Measurements from ENCODE around the gene SUCLG2.

The SUCLG2 gene

GRCh38 chr3:67376416-67376815 lies 278.0 kb downstream of the SUCLG2 start:
- Histone ChIP-seq H3K27me3 (ENCODE audit: control insufficient read depth in 1 of 2, insufficient read depth in 2 of 2, low read length in 2 of 2) (no peaks in the 10 kb centered on the region), H3K36me3 (ENCODE audit: control insufficient read depth in 2 of 2, insufficient read depth in 2 of 2, low read length in 2 of 2) (peaks cover 4% of the 10 kb centered on the region in 2 donors), H3K9ac (ENCODE audit: low read length in 2 of 2) (no peak overlapping the region), H3K27ac (ENCODE audit: low read length) (no peak overlapping the region), H3K4me1 (ENCODE audit: control insufficient read depth, insufficient read depth, low read length) (no peaks in the 10 kb centered on the region), H3K4me3 (ENCODE audit: low read length in 2 of 2) (no peak overlapping the region), H3K9me3 (ENCODE audit: control insufficient read depth in 2 of 2, low read length in 2 of 2) (no peaks in the 10 kb centered on the region)

- no peak overlapping the region for H3K4me3 ChIP-seq (ENCODE audit: low read length in 2 of 2)
Observed at GRCh38 chr3:67375976-67376375, 278.4 kb downstream of the SUCLG2 start.

GRCh38 chr3:67362686-67363085 lies 291.7 kb downstream of the SUCLG2 start:
- Histone ChIP-seq H3K27me3 (ENCODE audit: control insufficient read depth in 1 of 2, insufficient read depth in 2 of 2, low read length in 2 of 2) (no peaks in the 10 kb centered on the region), H3K27ac (ENCODE audit: low read length) (no peak overlapping the region), H3K9me3 (ENCODE audit: control insufficient read depth in 2 of 2, low read length in 2 of 2) (no peaks in the 10 kb centered on the region), H3K4me3 (ENCODE audit: low read length in 2 of 2) (no peak overlapping the region), H3K9ac (ENCODE audit: low read length in 2 of 2) (no peak overlapping the region), H3K36me3 (ENCODE audit: control insufficient read depth in 2 of 2, insufficient read depth in 2 of 2, low read length in 2 of 2) (no peaks in the 10 kb centered on the region), H3K4me1 (ENCODE audit: control insufficient read depth, insufficient read depth, low read length) (no peaks in the 10 kb centered on the region)

More at GRCh38 chr3:67375976-67376375, 278.4 kb downstream of the SUCLG2 start:
- H3K27ac ChIP-seq (ENCODE audit: low read length): no peak overlapping the region
- H3K9ac ChIP-seq (ENCODE audit: low read length in 2 of 2): no peak overlapping the region
- no peaks in the 10 kb centered on the region for H3K4me1 ChIP-seq (ENCODE audit: control insufficient read depth, insufficient read depth, low read length)
- H3K27me3 ChIP-seq (ENCODE audit: control insufficient read depth in 1 of 2, insufficient read depth in 2 of 2, low read length in 2 of 2): no peaks in the 10 kb centered on the region
- H3K9me3 ChIP-seq (ENCODE audit: control insufficient read depth in 2 of 2, low read length in 2 of 2): no peaks in the 10 kb centered on the region
- H3K36me3 ChIP-seq (ENCODE audit: control insufficient read depth in 2 of 2, insufficient read depth in 2 of 2, low read length in 2 of 2): peaks cover 4% of the 10 kb centered on the region in 2 donors

GRCh38 chr3:67361770-67362169 lies 292.6 kb downstream of the SUCLG2 start:
- Histone ChIP-seq H3K4me1 (ENCODE audit: control insufficient read depth, insufficient read depth, low read length) (no peaks in the 10 kb centered on the region), H3K4me3 (ENCODE audit: low read length in 2 of 2) (no peak overlapping the region), H3K27me3 (ENCODE audit: control insufficient read depth in 1 of 2, insufficient read depth in 2 of 2, low read length in 2 of 2) (no peaks in the 10 kb centered on the region), H3K27ac (ENCODE audit: low read length) (no peak overlapping the region), H3K36me3 (ENCODE audit: control insufficient read depth in 2 of 2, insufficient read depth in 2 of 2, low read length in 2 of 2) (no peaks in the 10 kb centered on the region), H3K9me3 (ENCODE audit: control insufficient read depth in 2 of 2, low read length in 2 of 2) (no peaks in the 10 kb centered on the region), H3K9ac (ENCODE audit: low read length in 2 of 2) (no peak overlapping the region)

- Histone ChIP-seq H3K27me3 (ENCODE audit: control insufficient read depth in 1 of 2, insufficient read depth in 2 of 2, low read length in 2 of 2) (no peaks in the 10 kb centered on the region), H3K27ac (ENCODE audit: low read length) (no peak overlapping the region), H3K9me3 (ENCODE audit: control insufficient read depth in 2 of 2, low read length in 2 of 2) (no peaks in the 10 kb centered on the region), H3K9ac (ENCODE audit: low read length in 2 of 2) (no peak overlapping the region), H3K4me3 (ENCODE audit: low read length in 2 of 2) (no peak overlapping the region), H3K36me3 (ENCODE audit: control insufficient read depth in 2 of 2, insufficient read depth in 2 of 2, low read length in 2 of 2) (no peaks in the 10 kb centered on the region), H3K4me1 (ENCODE audit: control insufficient read depth, insufficient read depth, low read length) (no peaks in the 10 kb centered on the region)
Observed at GRCh38 chr3:67361323-67361722, 293.1 kb downstream of the SUCLG2 start.

- Histone ChIP-seq H3K4me3 (ENCODE audit: low read length in 2 of 2) (no peak overlapping the region), H3K36me3 (ENCODE audit: control insufficient read depth in 2 of 2, insufficient read depth in 2 of 2, low read length in 2 of 2) (no peaks in the 10 kb centered on the region), H3K27me3 (ENCODE audit: control insufficient read depth in 1 of 2, insufficient read depth in 2 of 2, low read length in 2 of 2) (no peaks in the 10 kb centered on the region), H3K4me1 (ENCODE audit: control insufficient read depth, insufficient read depth, low read length) (no peaks in the 10 kb centered on the region), H3K27ac (ENCODE audit: low read length) (no peak overlapping the region), H3K9me3 (ENCODE audit: control insufficient read depth in 2 of 2, low read length in 2 of 2) (no peaks in the 10 kb centered on the region), H3K9ac (ENCODE audit: low read length in 2 of 2) (no peak overlapping the region)
Observed at GRCh38 chr3:67357610-67358458, 296.6 kb downstream of the SUCLG2 start.

GRCh38 chr3:67349551-67350174 lies 304.7 kb downstream of the SUCLG2 start:
- Histone ChIP-seq H3K27ac (ENCODE audit: low read length) (no peak overlapping the region), H3K4me1 (ENCODE audit: control insufficient read depth, insufficient read depth, low read length) (no peaks in the 10 kb centered on the region), H3K27me3 (ENCODE audit: control insufficient read depth in 1 of 2, insufficient read depth in 2 of 2, low read length in 2 of 2) (no peaks in the 10 kb centered on the region), H3K9me3 (ENCODE audit: control insufficient read depth in 2 of 2, low read length in 2 of 2) (no peaks in the 10 kb centered on the region), H3K9ac (ENCODE audit: low read length in 2 of 2) (no peak overlapping the region), H3K4me3 (ENCODE audit: low read length in 2 of 2) (no peak overlapping the region), H3K36me3 (ENCODE audit: control insufficient read depth in 2 of 2, insufficient read depth in 2 of 2, low read length in 2 of 2) (no peaks in the 10 kb centered on the region)

GRCh38 chr3:67346081-67346480 lies 308.3 kb downstream of the SUCLG2 start:
- Histone ChIP-seq H3K4me3 (ENCODE audit: low read length in 2 of 2) (no peak overlapping the region), H3K4me1 (ENCODE audit: control insufficient read depth, insufficient read depth, low read length) (no peaks in the 10 kb centered on the region), H3K27ac (ENCODE audit: low read length) (no peak overlapping the region), H3K9ac (ENCODE audit: low read length in 2 of 2) (no peak overlapping the region), H3K36me3 (ENCODE audit: control insufficient read depth in 2 of 2, insufficient read depth in 2 of 2, low read length in 2 of 2) (no peaks in the 10 kb centered on the region), H3K9me3 (ENCODE audit: control insufficient read depth in 2 of 2, low read length in 2 of 2) (no peaks in the 10 kb centered on the region), H3K27me3 (ENCODE audit: control insufficient read depth in 1 of 2, insufficient read depth in 2 of 2, low read length in 2 of 2) (no peaks in the 10 kb centered on the region)

- Histone ChIP-seq H3K4me3 (ENCODE audit: low read length in 2 of 2) (no peak overlapping the region), H3K9ac (ENCODE audit: low read length in 2 of 2) (no peak overlapping the region), H3K36me3 (ENCODE audit: control insufficient read depth in 2 of 2, insufficient read depth in 2 of 2, low read length in 2 of 2) (no peaks in the 10 kb centered on the region)
Observed at GRCh38 chr3:67335813-67336212, 318.6 kb downstream of the SUCLG2 start.

GRCh38 chr3:67334588-67334987 lies 319.8 kb downstream of the SUCLG2 start:
- Histone ChIP-seq H3K9ac (ENCODE audit: low read length in 2 of 2) (no peak overlapping the region), H3K9me3 (ENCODE audit: control insufficient read depth in 2 of 2, low read length in 2 of 2) (peaks cover 0 to 3% of the 10 kb centered on the region in 2 donors), H3K27ac (ENCODE audit: low read length) (no peak overlapping the region), H3K4me3 (ENCODE audit: low read length in 2 of 2) (no peak overlapping the region), H3K36me3 (ENCODE audit: control insufficient read depth in 2 of 2, insufficient read depth in 2 of 2, low read length in 2 of 2) (no peaks in the 10 kb centered on the region), H3K4me1 (ENCODE audit: control insufficient read depth, insufficient read depth, low read length) (no peaks in the 10 kb centered on the region), H3K27me3 (ENCODE audit: control insufficient read depth in 1 of 2, insufficient read depth in 2 of 2, low read length in 2 of 2) (no peaks in the 10 kb centered on the region)

More at GRCh38 chr3:67335813-67336212, 318.6 kb downstream of the SUCLG2 start:
- no peak overlapping the region for H3K27ac ChIP-seq (ENCODE audit: low read length)
- H3K4me1 ChIP-seq (ENCODE audit: control insufficient read depth, insufficient read depth, low read length): no peaks in the 10 kb centered on the region
- H3K27me3 ChIP-seq (ENCODE audit: control insufficient read depth in 1 of 2, insufficient read depth in 2 of 2, low read length in 2 of 2): no peaks in the 10 kb centered on the region
- peaks cover 0 to 3% of the 10 kb centered on the region in 2 donors for H3K9me3 ChIP-seq (ENCODE audit: control insufficient read depth in 2 of 2, low read length in 2 of 2)

- Histone ChIP-seq H3K27me3 (ENCODE audit: control insufficient read depth in 1 of 2, insufficient read depth in 2 of 2, low read length in 2 of 2) (no peaks in the 10 kb centered on the region), H3K36me3 (ENCODE audit: control insufficient read depth in 2 of 2, insufficient read depth in 2 of 2, low read length in 2 of 2) (no peaks in the 10 kb centered on the region), H3K4me3 (ENCODE audit: low read length in 2 of 2) (no peak overlapping the region), H3K9me3 (ENCODE audit: control insufficient read depth in 2 of 2, low read length in 2 of 2) (no peaks in the 10 kb centered on the region), H3K4me1 (ENCODE audit: control insufficient read depth, insufficient read depth, low read length) (no peaks in the 10 kb centered on the region), H3K27ac (ENCODE audit: low read length) (no peak overlapping the region), H3K9ac (ENCODE audit: low read length in 2 of 2) (no peak overlapping the region)
Observed at GRCh38 chr3:67329358-67329757, 325.1 kb downstream of the SUCLG2 start.
